ENCODE data around the gene UBD.

GRCh38 chr6:29516108-29516507 lies 43.4 kb downstream of the UBD start:
- TF ChIP-seq POLR2A (IDR thresholded peaks at IDR 0.05) = no peak
- TF ChIP-seq CTCF (IDR thresholded peaks at IDR 0.05) = no peak
